ENCODE results near the gene PRR5L. TPM values are rescaled to one million over a fixed set of nuclear protein-coding genes. Genes with fewer than 3 reads are reported as not detected.
A peak's percentile ranks its signal among the peaks of the same experiment; 100 is the strongest.

The PRR5L gene
- total and polyA plus RNA-seq, 3 experiments from 2014 or later, result 28.4 to 43.0 (median 32.5) TPM

- DNase-seq, result no peak
- Mint-ChIP-seq H3K36me3 (peaks cover 4 to 49% (median 12%) of the 10 kb centered on the region in 3 donors), H3K27ac (peak overlapping the region in 6 of 8 donors; percentile 49 to 95 (median 62)), H3K9me3 (no peaks in the 10 kb centered on the region), H3K4me1 (peaks cover 76 to 89% (median 89%) of the 10 kb centered on the region in 3 donors), H3K27me3 (peaks cover 0 to 1% of the 10 kb centered on the region in 2 donors), H3K4me3 (peak overlapping the region in 1 of 7 donors; percentile 59)
- no peaks in the 10 kb centered on the region for H3K27me3 ChIP-seq (ENCODE audit: insufficient read depth, low read length, poor library complexity, severe bottlenecking)
- ChIA-PET CTCF (interaction anchor here (1.7 kb wide), 1 partner anchor 10 kb away, joined by 3 read pairs; no protein-coding TSS in a partner anchor), POLR2A (no interaction called here)
- no peak overlapping the region for H3K27ac ChIP-seq (ENCODE audit: low read depth, low read length)
- no peaks in the 10 kb centered on the region for H3K36me3 ChIP-seq (ENCODE audit: insufficient read depth, low read length)
- peaks cover 13% of the 10 kb centered on the region for H3K4me1 ChIP-seq (ENCODE audit: insufficient read depth, low read length)
- H3K4me3 ChIP-seq (ENCODE audit: low read length), result no peak overlapping the region
- H3K9me3 ChIP-seq (ENCODE audit: low read length), result no peaks in the 10 kb centered on the region
Observed at GRCh38 chr11:36386411-36386810, 90.3 kb downstream of the PRR5L start.

DNA sequence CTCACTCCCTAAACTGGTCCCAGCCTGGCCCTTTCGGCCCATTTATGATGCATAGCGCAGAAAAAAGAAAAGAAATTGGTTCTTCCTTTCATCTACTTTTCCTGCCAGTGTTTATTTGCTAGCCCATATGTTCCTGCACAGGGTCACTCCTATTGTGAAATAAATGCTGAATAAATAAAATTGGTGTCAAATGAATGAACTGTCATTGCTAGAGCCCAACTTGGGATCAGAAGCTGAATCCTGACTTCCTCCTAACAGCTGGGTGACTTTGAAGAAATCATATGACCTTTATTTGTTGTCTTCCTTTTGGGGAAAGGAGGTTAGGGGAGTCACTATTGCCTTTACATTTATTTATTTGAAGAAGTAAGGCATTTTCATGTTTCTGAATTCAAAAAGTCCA is 92.0 kb downstream of the PRR5L start:
- Mint-ChIP-seq H3K27ac (peak overlapping the region in 4 of 8 donors; percentile 11 to 74 (median 56)), H3K4me3 (peak overlapping the region in 1 of 7 donors; percentile 44), H3K27me3 (peaks cover 0 to 1% of the 10 kb centered on the region in 2 donors), H3K36me3 (peaks cover under 1 to 38% (median 11%) of the 10 kb centered on the region in 3 donors), H3K4me1 (peaks cover 79 to 92% (median 92%) of the 10 kb centered on the region in 3 donors), H3K9me3 (no peaks in the 10 kb centered on the region)
- no peaks in the 10 kb centered on the region for H3K27me3 ChIP-seq (ENCODE audit: insufficient read depth, low read length, poor library complexity, severe bottlenecking)
- no peak for DNase-seq
- no peaks in the 10 kb centered on the region for H3K9me3 ChIP-seq (ENCODE audit: low read length)
- POLR2A ChIA-PET, result interaction anchor here (1.1 kb wide), 1 partner anchor 13 kb away, joined by 4 read pairs; no protein-coding TSS in a partner anchor
- H3K4me1 ChIP-seq (ENCODE audit: insufficient read depth, low read length), result peaks cover 13% of the 10 kb centered on the region
- CTCF ChIA-PET, result interaction anchor here (1.1 to 3.3 kb wide), 2 partner anchors 8 to 11 kb away, joined by 4 to 19 read pairs; no protein-coding TSS in a partner anchor
- H3K27ac ChIP-seq (ENCODE audit: low read depth, low read length), result no peak overlapping the region
- H3K4me3 ChIP-seq (ENCODE audit: low read length), result no peak overlapping the region
- H3K36me3 ChIP-seq (ENCODE audit: insufficient read depth, low read length), result no peaks in the 10 kb centered on the region

DNA sequence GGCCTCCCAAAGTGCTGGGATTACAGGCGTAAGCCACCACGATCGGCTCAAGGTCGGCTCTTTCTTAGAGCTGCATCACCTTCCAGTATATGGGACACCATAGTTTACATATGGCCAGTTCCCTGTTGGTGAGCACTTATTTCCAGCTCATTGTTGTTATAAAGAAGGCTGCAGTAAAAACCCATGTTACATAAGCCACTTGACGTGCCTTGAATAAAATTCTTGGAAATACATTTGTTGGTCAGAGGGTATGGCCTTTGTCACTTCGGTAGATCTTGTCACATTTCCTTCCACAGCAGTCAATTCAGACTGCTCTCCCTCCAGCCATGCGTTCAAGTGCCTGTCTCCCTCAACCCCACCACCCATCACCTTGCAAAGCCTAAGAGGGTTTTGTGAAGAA is 92.9 kb downstream of the PRR5L start:
- no peaks in the 10 kb centered on the region for H3K36me3 ChIP-seq (ENCODE audit: insufficient read depth, low read length)
- peaks cover 83 to 95% (median 94%) of the 10 kb centered on the region in 3 donors for H3K4me1 Mint-ChIP-seq
- no peak overlapping the region for H3K4me3 ChIP-seq (ENCODE audit: low read length)
- no peaks in the 10 kb centered on the region for H3K9me3 Mint-ChIP-seq
- no peaks in the 10 kb centered on the region for H3K9me3 ChIP-seq (ENCODE audit: low read length)
- peaks cover 15% of the 10 kb centered on the region for H3K4me1 ChIP-seq (ENCODE audit: insufficient read depth, low read length)
- no peak overlapping the region for H3K27ac ChIP-seq (ENCODE audit: low read depth, low read length)
- H3K27me3 ChIP-seq (ENCODE audit: insufficient read depth, low read length, poor library complexity, severe bottlenecking), result no peaks in the 10 kb centered on the region
- peak overlapping the region in 1 of 7 donors; percentile 24 for H3K4me3 Mint-ChIP-seq
- H3K27ac Mint-ChIP-seq, result peak overlapping the region in 6 of 8 donors; percentile 5 to 86 (median 35)
- ChIA-PET POLR2A (interaction anchor here (0.7 to 1.1 kb wide), 2 partner anchors 12 to 22 kb away, joined by 4 to 7 read pairs; no protein-coding TSS in a partner anchor), CTCF (interaction anchor here (3.3 kb wide), 1 partner anchor 12 kb away, joined by 19 read pairs; no protein-coding TSS in a partner anchor)
- H3K27me3 Mint-ChIP-seq, result no peaks in the 10 kb centered on the region
- peaks cover 0 to 36% (median 9%) of the 10 kb centered on the region in 3 donors for H3K36me3 Mint-ChIP-seq
- no peak for DNase-seq

GRCh38 chr11:36389811-36390210 is 93.7 kb downstream of the PRR5L start:
- peaks cover 83 to 95% (median 94%) of the 10 kb centered on the region in 3 donors for H3K4me1 Mint-ChIP-seq
- H3K27ac ChIP-seq (ENCODE audit: low read depth, low read length), result no peak overlapping the region
- peaks cover 19% of the 10 kb centered on the region for H3K4me1 ChIP-seq (ENCODE audit: insufficient read depth, low read length)

DNA sequence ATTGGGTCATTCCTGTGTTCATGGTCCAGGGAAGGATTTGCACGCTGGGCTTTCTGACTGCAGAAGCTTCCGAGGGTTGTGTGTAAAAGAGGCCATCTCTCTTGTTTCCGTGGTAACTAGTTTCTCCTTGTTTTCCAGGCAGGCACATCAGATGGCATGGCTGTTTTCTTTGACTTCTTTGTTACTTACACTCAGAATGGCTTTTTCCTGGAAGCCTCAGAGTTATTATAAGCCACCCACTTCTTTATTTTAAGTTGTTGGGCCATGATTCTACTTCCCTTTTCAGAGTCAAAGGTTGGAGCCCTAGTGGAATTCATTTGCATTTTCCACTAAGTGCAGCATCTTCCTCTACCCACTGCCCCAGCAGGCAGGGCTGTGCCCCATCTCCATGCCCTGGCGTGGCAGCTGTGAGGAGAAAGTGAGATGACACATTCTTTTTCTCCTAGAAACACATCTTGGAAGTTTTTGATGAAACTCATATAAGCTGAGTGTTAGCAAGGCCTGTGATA is 94.9 kb downstream of the PRR5L start:
- peaks cover 4% of the 10 kb centered on the region for H3K36me3 ChIP-seq (ENCODE audit: insufficient read depth, low read length)
- no peaks in the 10 kb centered on the region for H3K27me3 Mint-ChIP-seq
- H3K36me3 Mint-ChIP-seq, result peaks cover 0 to 38% (median 10%) of the 10 kb centered on the region in 3 donors
- DNase-seq, result no peak
- peak overlapping the region in 4 of 7 donors; percentile 19 to 54 (median 43) for H3K4me3 Mint-ChIP-seq
- H3K9me3 Mint-ChIP-seq, result no peaks in the 10 kb centered on the region
- no peak overlapping the region for H3K4me3 ChIP-seq (ENCODE audit: low read length)
- POLR2A ChIA-PET, result no interaction called here
- peaks cover 74 to 91% (median 90%) of the 10 kb centered on the region in 3 donors for H3K4me1 Mint-ChIP-seq
- CTCF ChIA-PET, result no interaction called here
- no peaks in the 10 kb centered on the region for H3K9me3 ChIP-seq (ENCODE audit: low read length)
- H3K4me1 ChIP-seq (ENCODE audit: insufficient read depth, low read length), result peaks cover 16% of the 10 kb centered on the region
- H3K27me3 ChIP-seq (ENCODE audit: insufficient read depth, low read length, poor library complexity, severe bottlenecking), result no peaks in the 10 kb centered on the region
- peak overlapping the region; percentile 48 to 86 (median 72) for H3K27ac Mint-ChIP-seq
- no peak overlapping the region for H3K27ac ChIP-seq (ENCODE audit: low read depth, low read length)

More at GRCh38 chr11:36389811-36390210, 93.7 kb downstream of the PRR5L start:
- DNase-seq, result no peak
- Mint-ChIP-seq H3K9me3 (no peaks in the 10 kb centered on the region), H3K4me3 (peak overlapping the region in 3 of 7 donors; percentile 8 to 37 (median 11)), H3K36me3 (peaks cover 0 to 39% (median 12%) of the 10 kb centered on the region in 3 donors), H3K27me3 (no peaks in the 10 kb centered on the region), H3K27ac (peak overlapping the region; percentile 48 to 89 (median 62))
- H3K27me3 ChIP-seq (ENCODE audit: insufficient read depth, low read length, poor library complexity, severe bottlenecking), result no peaks in the 10 kb centered on the region
- H3K9me3 ChIP-seq (ENCODE audit: low read length), result no peaks in the 10 kb centered on the region
- no peak overlapping the region for H3K4me3 ChIP-seq (ENCODE audit: low read length)
- POLR2A ChIA-PET, result interaction anchor here (0.7 kb wide), 1 partner anchor 29 kb away, joined by 5 read pairs; no protein-coding TSS in a partner anchor
- CTCF ChIA-PET, result interaction anchor here (3.3 kb wide), 1 partner anchor 13 kb away, joined by 19 read pairs; no protein-coding TSS in a partner anchor
- H3K36me3 ChIP-seq (ENCODE audit: insufficient read depth, low read length), result peaks cover 2% of the 10 kb centered on the region

DNA sequence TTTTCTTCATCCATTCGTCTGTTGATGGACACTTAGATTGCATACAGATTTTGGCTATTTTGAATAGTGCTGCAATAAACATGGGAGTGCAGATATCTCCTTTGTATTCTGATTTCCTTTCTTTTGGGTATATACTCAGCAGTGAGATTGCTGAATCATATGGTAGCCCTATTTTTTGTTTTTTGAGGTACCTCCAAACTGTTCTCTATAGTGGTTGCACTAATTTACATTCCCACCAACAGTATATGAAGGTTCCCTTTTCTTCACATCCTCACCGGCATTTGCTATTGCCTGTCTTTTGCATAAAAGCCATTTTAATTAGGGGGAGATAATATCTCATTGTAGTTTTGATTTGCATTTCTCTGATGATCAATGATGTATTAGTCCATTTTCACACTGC is 96.1 kb downstream of the PRR5L start:
- Mint-ChIP-seq H3K9me3 (no peaks in the 10 kb centered on the region), H3K27me3 (no peaks in the 10 kb centered on the region), H3K4me3 (peak overlapping the region in 5 of 7 donors; percentile 17 to 55 (median 36)), H3K36me3 (peaks cover 0 to 39% (median 10%) of the 10 kb centered on the region in 3 donors), H3K27ac (peak overlapping the region; percentile 18 to 83 (median 76)), H3K4me1 (peaks cover 65 to 88% (median 78%) of the 10 kb centered on the region in 3 donors)
- Histone ChIP-seq H3K27me3 (ENCODE audit: insufficient read depth, low read length, poor library complexity, severe bottlenecking) (no peaks in the 10 kb centered on the region), H3K4me3 (ENCODE audit: low read length) (no peak overlapping the region), H3K27ac (ENCODE audit: low read depth, low read length) (no peak overlapping the region), H3K4me1 (ENCODE audit: insufficient read depth, low read length) (peaks cover 16% of the 10 kb centered on the region), H3K9me3 (ENCODE audit: low read length) (no peaks in the 10 kb centered on the region), H3K36me3 (ENCODE audit: insufficient read depth, low read length) (peaks cover 4% of the 10 kb centered on the region)
- POLR2A ChIA-PET, result no interaction called here
- CTCF ChIA-PET, result no interaction called here
- DNase-seq, result no peak

GRCh38 chr11:36394056-36394455 is 98.0 kb downstream of the PRR5L start:
- H3K36me3 Mint-ChIP-seq, result peaks cover 5 to 42% (median 10%) of the 10 kb centered on the region in 3 donors
- peaks cover 53 to 82% (median 64%) of the 10 kb centered on the region in 3 donors for H3K4me1 Mint-ChIP-seq
- peak overlapping the region; percentile 18 to 84 (median 50) for H3K27ac Mint-ChIP-seq
- POLR2A ChIA-PET, result interaction anchor here (1.2 kb wide), 1 partner anchor 25 kb away, joined by 3 read pairs; no protein-coding TSS in a partner anchor
- Histone ChIP-seq H3K27ac (ENCODE audit: low read depth, low read length) (no peak overlapping the region), H3K27me3 (ENCODE audit: insufficient read depth, low read length, poor library complexity, severe bottlenecking) (no peaks in the 10 kb centered on the region), H3K36me3 (ENCODE audit: insufficient read depth, low read length) (peaks cover 4% of the 10 kb centered on the region), H3K9me3 (ENCODE audit: low read length) (no peaks in the 10 kb centered on the region), H3K4me1 (ENCODE audit: insufficient read depth, low read length) (peaks cover 25% of the 10 kb centered on the region), H3K4me3 (ENCODE audit: low read length) (no peak overlapping the region)
- peak overlapping the region in 5 of 7 donors; percentile 9 to 19 (median 9) for H3K4me3 Mint-ChIP-seq
- H3K27me3 Mint-ChIP-seq, result no peaks in the 10 kb centered on the region
- DNase-seq, result no peak
- no peaks in the 10 kb centered on the region for H3K9me3 Mint-ChIP-seq
- CTCF ChIA-PET, result interaction anchor here (1.0 to 3.6 kb wide), 2 partner anchors 16 to 31 kb away, joined by 4 to 20 read pairs; no protein-coding TSS in a partner anchor

- peaks cover 12 to 50% (median 18%) of the 10 kb centered on the region in 3 donors for H3K36me3 Mint-ChIP-seq
- no peaks in the 10 kb centered on the region for H3K9me3 Mint-ChIP-seq
- peak overlapping the region in 3 of 7 donors; percentile 10 to 24 (median 16) for H3K4me3 Mint-ChIP-seq
- CTCF ChIA-PET, result interaction anchor here (1.0 to 3.6 kb wide), 4 partner anchors 13 to 30 kb away, joined by 4 to 20 read pairs (median 4); no protein-coding TSS in a partner anchor
- peaks cover 32% of the 10 kb centered on the region for H3K4me1 ChIP-seq (ENCODE audit: insufficient read depth, low read length)
- H3K36me3 ChIP-seq (ENCODE audit: insufficient read depth, low read length), result peaks cover 8% of the 10 kb centered on the region
- H3K4me3 ChIP-seq (ENCODE audit: low read length), result no peak overlapping the region
- POLR2A ChIA-PET, result interaction anchor here (1.2 kb wide), 1 partner anchor 24 kb away, joined by 3 read pairs; no protein-coding TSS in a partner anchor
- H3K4me1 Mint-ChIP-seq, result peaks cover 55 to 83% (median 66%) of the 10 kb centered on the region in 3 donors
- peak overlapping the region in 4 of 8 donors; percentile 48 to 76 (median 72) for H3K27ac Mint-ChIP-seq
- H3K9me3 ChIP-seq (ENCODE audit: low read length), result no peaks in the 10 kb centered on the region
- no peak for DNase-seq
- no peak overlapping the region for H3K27ac ChIP-seq (ENCODE audit: low read depth, low read length)
- H3K27me3 Mint-ChIP-seq, result no peaks in the 10 kb centered on the region
- H3K27me3 ChIP-seq (ENCODE audit: insufficient read depth, low read length, poor library complexity, severe bottlenecking), result no peaks in the 10 kb centered on the region
Observed at GRCh38 chr11:36394926-36395325, 98.8 kb downstream of the PRR5L start.

Data from CD8-positive, alpha-beta memory T cell (primary cell).